ENCODE measurements around the gene TIMM44.
A peak's percentile ranks its signal among the peaks of the same experiment; 100 is the strongest.
"Not testable (repeated sequence)": the region's sequence is repeated elsewhere in the genome, so short reads cannot be mapped to it uniquely, and the experiment has no call there.

The TIMM44 gene

GRCh38 chr19:7924241-7924640 is 19.2 kb downstream of the TIMM44 start:
- no peak for DNase-seq

GRCh38 chr19:7923295-7924191 is 19.9 kb downstream of the TIMM44 start:
- DNase-seq = no peak

- DNase-seq = no peak
Measured at GRCh38 chr19:7922836-7923195, 20.6 kb downstream of the TIMM44 start.

GRCh38 chr19:7921967-7922835 is 21.3 kb downstream of the TIMM44 start:
- DNase-seq = no peak

GRCh38 chr19:7921302-7921966 is 22.0 kb downstream of the TIMM44 start:
- DNase-seq = no peak

- DNase-seq = peak; percentile 87
Measured at GRCh38 chr19:7920519-7921301, 22.8 kb downstream of the TIMM44 start.

GRCh38 chr19:7919610-7920518 is 23.6 kb downstream of the TIMM44 start, which contains the start of gene SNAPC2:
Gene SNAPC2, plus strand, starts transcription at chr19:7920338. Its CDS starts 29 bp downstream, at chr19:7920367.
- DNase-seq = peak; percentile 91

GRCh38 chr19:7918615-7919421 is 24.6 kb downstream of the TIMM44 start:
- no peak for DNase-seq

- not testable (repeated sequence) for DNase-seq
Measured at GRCh38 chr19:7918062-7918614, 25.3 kb downstream of the TIMM44 start.

GRCh38 chr19:7917267-7918061 is 26.0 kb downstream of the TIMM44 start:
- peak; percentile 16 for DNase-seq

- DNase-seq = no peak
Measured at GRCh38 chr19:7916955-7917266, 26.6 kb downstream of the TIMM44 start.

- DNase-seq = no peak
Measured at GRCh38 chr19:7916103-7916954, 27.1 kb downstream of the TIMM44 start.

- no peak for DNase-seq
Measured at GRCh38 chr19:7915250-7916102, 28.0 kb downstream of the TIMM44 start.

- DNase-seq = no peak
Measured at GRCh38 chr19:7914598-7915045, 28.8 kb downstream of the TIMM44 start, which contains the start of gene TGFBR3L. Gene TGFBR3L, plus strand, starts transcription at chr19:7914830.

- no peak for DNase-seq
Measured at GRCh38 chr19:7914099-7914498, 29.4 kb downstream of the TIMM44 start.

GRCh38 chr19:7913652-7914051 is 29.8 kb downstream of the TIMM44 start:
- DNase-seq = no peak
